BJ (cell line): ENCODE measurements around the gene MED25. TPM values are rescaled to one million over a fixed set of nuclear protein-coding genes. Genes with fewer than 3 reads are reported as not detected.

ENCODE experiments used
- CTCF ChIA-PET: fragments of 350-600 bp; formaldehyde crosslinking; extraction: SDS; loops from one replicate; lab custom pipeline; 2021; ENCODE audit warnings: antibody characterized with exemption, inconsistent platforms; lab: Yijun Ruan, JAX
- POLR2A ChIA-PET: fragments of 300-600 bp; sonication (Branson Sonifier 250); formaldehyde crosslinking; extraction: SDS; loops from one replicate; lab custom pipeline; 2021; ENCODE audit warnings: antibody characterized with exemption; lab: Charles Lee
- DNase-seq: peaks from one replicate; pipeline ENCODE4 v3.0.0-alpha.2; 2011; ENCODE audit warnings: low read depth
- H3K27me3 ChIP-seq: 2 replicates; pipeline ENCODE4 v1.6.0; 2011; ENCODE audit warnings: low read length; ENCODE audit not compliant: control insufficient read depth, insufficient read depth
- H3K36me3 ChIP-seq: 2 replicates; pipeline ENCODE4 v1.5.1; 2011; ENCODE audit warnings: low read length; ENCODE audit not compliant: control insufficient read depth, insufficient read depth
- H3K4me3 ChIP-seq: 2 replicates; pipeline ENCODE4 v1.5.1; 2011; ENCODE audit warnings: low read depth, mild to moderate bottlenecking, control low read depth, low read length
- polyA plus RNA-seq: library from polyadenylated mRNA; depleted of rRNA; stranded (reverse); fragments of >200 nt; gene quantifications from 2 replicates; pipeline ENCODE4 v1.2.3, GENCODE V29; 2011
- TF ChIP-seq, protein P1 (sequence below): IDR thresholded peaks from 2 replicates; pipeline ENCODE4 v1.5.1; 2011; ENCODE audit warnings: low read depth, mild to moderate bottlenecking, control low read depth, inconsistent platforms, low read length, moderate library complexity; ENCODE audit not compliant: insufficient read depth

Gene MED25
- polyA plus RNA-seq, 1 experiment, result 27.7 TPM

DNA sequence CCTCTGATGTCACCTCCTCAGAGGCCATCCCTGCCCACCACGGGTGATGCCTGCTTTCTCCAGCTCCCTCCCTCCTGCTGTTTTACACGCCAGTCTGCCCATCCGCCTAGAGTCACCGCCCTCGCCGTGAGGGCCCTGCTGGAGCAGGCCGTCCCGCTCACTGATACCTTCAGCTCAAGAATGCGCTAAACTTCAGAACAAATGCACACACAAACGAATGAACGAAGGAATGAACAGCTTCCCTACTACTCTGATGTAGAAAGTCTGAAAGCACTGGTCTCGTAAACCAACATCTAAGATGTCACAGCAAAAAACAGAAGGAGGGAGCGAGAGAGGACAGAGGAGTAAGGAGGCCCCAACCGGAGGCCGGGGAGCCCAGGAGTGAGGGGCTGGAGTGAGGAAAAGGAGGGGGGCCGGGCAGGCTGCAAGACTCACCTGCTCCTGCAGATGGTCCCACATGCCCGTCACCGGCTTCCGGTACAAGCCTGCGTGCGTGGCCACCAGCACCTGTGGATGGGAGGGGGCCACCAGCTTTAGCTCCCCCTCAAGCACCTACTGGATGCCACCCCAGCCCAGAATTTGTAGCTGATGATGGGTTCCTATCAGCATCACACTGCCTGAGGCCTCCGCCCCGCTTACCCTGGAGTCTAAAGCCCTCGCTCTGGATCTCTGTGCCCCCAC lies 45.3 kb downstream of the MED25 start:
- Histone ChIP-seq H3K27me3 (no peaks in the 10 kb centered on the region), H3K36me3 (peaks cover 33% of the 10 kb centered on the region), H3K4me3 (no peak overlapping the region)
- CTCF ChIA-PET, result interaction anchor here (0.6 to 1.1 kb wide), 2 partner anchors 50 to 145 kb away, joined by 3 read pairs; no protein-coding TSS in a partner anchor
- POLR2A ChIA-PET, result interaction anchor here (0.6 kb wide), 1 partner anchor 45 kb away, joined by 3 read pairs; no protein-coding TSS in a partner anchor
- DNase-seq, result no peak
- TF ChIP-seq, protein P1, sequence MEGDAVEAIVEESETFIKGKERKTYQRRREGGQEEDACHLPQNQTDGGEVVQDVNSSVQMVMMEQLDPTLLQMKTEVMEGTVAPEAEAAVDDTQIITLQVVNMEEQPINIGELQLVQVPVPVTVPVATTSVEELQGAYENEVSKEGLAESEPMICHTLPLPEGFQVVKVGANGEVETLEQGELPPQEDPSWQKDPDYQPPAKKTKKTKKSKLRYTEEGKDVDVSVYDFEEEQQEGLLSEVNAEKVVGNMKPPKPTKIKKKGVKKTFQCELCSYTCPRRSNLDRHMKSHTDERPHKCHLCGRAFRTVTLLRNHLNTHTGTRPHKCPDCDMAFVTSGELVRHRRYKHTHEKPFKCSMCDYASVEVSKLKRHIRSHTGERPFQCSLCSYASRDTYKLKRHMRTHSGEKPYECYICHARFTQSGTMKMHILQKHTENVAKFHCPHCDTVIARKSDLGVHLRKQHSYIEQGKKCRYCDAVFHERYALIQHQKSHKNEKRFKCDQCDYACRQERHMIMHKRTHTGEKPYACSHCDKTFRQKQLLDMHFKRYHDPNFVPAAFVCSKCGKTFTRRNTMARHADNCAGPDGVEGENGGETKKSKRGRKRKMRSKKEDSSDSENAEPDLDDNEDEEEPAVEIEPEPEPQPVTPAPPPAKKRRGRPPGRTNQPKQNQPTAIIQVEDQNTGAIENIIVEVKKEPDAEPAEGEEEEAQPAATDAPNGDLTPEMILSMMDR, result no peak

DNA sequence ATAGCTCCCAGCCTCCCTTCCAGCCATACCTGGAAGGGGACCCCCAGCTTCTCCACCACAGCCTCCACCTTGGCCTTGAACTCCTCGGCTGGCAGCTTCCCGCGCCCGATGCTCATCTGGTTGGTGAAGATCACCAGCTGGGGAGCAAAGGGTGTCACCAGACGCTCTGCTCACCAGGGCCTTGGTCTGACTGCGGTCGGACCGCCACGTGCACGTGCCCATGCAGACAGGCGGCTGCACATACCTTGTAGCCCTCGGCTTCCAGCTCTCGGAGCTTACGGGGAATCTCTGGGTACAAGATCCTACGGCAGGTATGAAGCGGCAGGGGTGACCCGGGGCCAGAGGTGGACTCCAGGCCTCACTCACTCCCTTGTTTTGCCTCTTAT lies 45.8 kb downstream of the MED25 start:
- Histone ChIP-seq H3K4me3 (no peak overlapping the region), H3K36me3 (peaks cover 29% of the 10 kb centered on the region), H3K27me3 (no peaks in the 10 kb centered on the region)
- TF ChIP-seq, protein P1, result no peak
- no peak for DNase-seq
- POLR2A ChIA-PET, result interaction anchor here (0.5 to 0.6 kb wide), 2 partner anchors 44 to 97 kb away, joined by 3 to 4 read pairs; partner anchors contain the start of gene AP2A1
- CTCF ChIA-PET, result no interaction called here

DNA sequence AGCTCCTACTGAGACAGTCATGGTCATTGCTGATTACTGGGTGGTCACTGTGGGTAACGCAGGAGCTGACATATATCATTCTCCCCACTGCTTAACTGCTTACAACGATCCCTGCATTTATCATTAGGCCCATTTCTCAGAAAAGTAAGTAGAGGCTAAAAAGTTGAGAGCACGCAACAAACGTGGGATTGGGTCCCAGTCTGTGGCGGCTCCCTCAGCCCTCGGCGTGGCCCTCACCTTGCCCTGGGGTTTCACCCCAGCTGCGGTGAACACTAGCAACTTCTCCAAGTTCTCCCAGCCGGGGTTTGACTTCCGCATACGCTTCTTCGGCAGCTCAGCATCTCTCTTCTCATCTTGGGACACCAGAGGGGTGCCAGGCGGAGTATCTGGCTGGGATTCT lies 46.8 kb downstream of the MED25 start:
- peaks cover 25% of the 10 kb centered on the region for H3K36me3 ChIP-seq
- CTCF ChIA-PET, result no interaction called here
- DNase-seq, result no peak
- POLR2A ChIA-PET, result interaction anchor here (0.6 to 0.7 kb wide), 4 partner anchors 12 to 224 kb away, joined by 3 to 7 read pairs (median 4); partner anchors contain the start of genes AKT1S1 and MED25
- no peak overlapping the region for H3K4me3 ChIP-seq
- H3K27me3 ChIP-seq, result no peaks in the 10 kb centered on the region
- TF ChIP-seq, protein P1, result no peak

DNA sequence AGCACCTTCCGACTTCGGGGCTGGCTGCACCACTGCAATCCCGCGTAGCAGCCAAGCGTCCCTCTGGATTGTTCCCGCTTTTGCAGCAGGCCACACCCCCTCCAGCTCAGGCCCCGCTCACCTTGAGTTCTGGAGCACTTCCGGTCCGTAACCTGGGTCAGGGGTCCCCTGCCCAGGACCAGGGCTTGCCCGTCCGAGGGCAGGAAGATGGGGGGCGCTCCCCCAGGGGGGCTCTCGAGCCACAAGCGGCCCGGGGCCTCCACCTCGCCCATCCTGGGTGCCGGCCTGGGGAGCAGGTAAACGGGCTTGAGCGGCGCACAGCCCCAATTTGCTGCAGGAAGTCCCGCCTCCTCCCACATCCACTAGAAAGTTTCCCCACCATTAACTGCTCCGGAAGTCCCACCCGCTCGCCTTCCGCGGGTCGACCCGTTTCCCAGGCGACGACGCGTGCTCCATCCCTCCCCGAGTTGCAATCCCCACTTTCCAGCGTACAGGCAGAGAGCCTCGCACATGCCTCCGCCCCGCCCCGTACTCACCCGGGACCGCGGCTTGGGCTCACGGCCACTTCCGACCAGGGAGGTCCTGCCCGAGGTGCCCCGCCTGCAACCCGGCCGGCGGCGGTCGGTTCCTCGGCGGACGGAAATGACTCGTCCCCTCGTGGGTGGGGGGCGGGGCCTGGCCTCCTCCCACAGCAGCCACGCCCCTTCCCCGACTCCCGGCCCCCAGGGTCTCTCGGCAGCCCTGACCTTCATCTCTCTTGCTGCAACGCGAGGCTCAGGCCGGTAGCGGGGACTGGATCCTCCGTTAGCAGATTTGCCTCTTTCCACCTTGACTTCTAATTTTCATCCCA lies 49.1 kb downstream of the MED25 start, which contains the start of gene PNKP:
Gene PNKP (minus strand): TSS at position 644 of the 850 bp plus-strand sequence. CDS start 372 bp downstream, at position 272.
- peak; percentile 60 for DNase-seq
- TF ChIP-seq, protein P1, result no peak
- ChIA-PET CTCF (interaction anchor here (0.6 to 1.0 kb wide), 3 partner anchors 10 to 149 kb away, joined by 3 to 4 read pairs (median 3); partner anchors contain the start of genes AKT1S1 and TBC1D17), POLR2A (interaction anchor here (0.5 kb wide), 1 partner anchor 63 kb away, joined by 3 read pairs; no protein-coding TSS in a partner anchor)
- H3K27me3 ChIP-seq, result no peaks in the 10 kb centered on the region
- H3K36me3 ChIP-seq, result peaks cover 18% of the 10 kb centered on the region
- H3K4me3 ChIP-seq, result peak within 1 kb of the TSS; percentile 90

DNA sequence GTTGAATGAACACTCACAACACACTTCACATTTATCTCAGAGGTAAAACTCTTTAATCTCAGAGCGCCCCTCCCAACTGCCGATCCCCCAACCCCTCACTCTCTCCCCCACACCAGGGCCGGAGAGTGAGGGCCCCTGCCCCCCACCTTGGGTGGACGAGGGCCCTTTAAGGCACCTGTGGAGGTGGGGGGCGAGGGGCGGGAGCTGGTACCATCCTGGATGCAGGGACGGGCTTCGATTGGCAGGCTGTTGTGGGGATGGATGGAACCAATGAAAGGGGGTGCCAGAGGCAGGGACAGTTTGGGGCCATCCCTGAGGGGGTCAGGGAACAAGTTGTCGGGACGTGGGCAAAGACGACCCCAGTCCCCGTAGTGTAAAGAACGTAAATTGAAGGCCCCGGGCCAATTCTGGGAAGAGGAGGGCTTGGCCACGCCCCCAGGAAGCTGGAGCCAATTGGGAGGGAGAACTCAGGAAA lies 51.0 kb downstream of the MED25 start:
- peaks cover 9% of the 10 kb centered on the region for H3K36me3 ChIP-seq
- no peak for DNase-seq
- ChIA-PET CTCF (no interaction called here), POLR2A (interaction anchor here (0.5 to 1.0 kb wide), 3 partner anchors 19 to 104 kb away, joined by 3 to 4 read pairs (median 3); no protein-coding TSS in a partner anchor)
- TF ChIP-seq, protein P1, result no peak
- no peaks in the 10 kb centered on the region for H3K27me3 ChIP-seq
- peak overlapping the region; percentile 39 for H3K4me3 ChIP-seq
